ENCODE results near the gene SLC8A2.

DNA sequence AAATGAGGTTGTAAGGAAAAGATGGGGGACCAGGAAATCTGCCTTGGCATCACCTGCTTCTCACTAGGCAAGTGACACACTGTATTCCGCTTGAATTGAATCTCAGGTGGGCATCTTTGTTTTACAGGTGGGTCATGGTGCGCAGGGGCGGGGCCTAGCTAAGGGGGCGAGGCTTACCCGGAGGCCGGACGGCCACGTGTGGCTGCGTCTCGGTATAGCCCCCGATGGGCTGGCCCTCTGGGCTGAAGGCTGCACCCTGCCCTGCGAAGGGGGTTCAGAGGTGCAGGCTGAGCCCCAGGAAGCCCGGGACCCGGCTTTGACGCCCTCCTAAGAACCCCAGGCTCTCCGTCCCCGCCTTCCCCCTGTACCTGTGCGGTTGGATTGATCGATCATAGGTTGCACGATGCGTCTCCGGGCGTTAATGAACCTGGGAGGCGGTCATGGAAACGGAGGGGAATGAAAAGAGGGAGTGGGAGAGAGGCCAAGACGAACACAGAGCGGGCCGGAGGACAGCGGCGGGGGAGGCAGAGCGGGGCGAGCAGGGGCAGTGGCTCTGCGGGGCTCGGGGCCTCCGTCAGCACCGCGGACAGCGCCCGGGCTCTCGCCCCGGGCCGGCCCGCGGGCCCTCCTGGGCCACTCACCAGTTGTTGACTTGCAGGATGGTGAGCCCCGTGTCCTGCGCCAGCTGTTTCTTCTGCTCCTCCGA lies 64.8 kb downstream of the SLC8A2 start:
- no peak for TF ChIP-seq EZH2phosphoT487 (IDR thresholded peaks at IDR 0.05; ENCODE audit: low read length)
- TF ChIP-seq, protein P1, sequence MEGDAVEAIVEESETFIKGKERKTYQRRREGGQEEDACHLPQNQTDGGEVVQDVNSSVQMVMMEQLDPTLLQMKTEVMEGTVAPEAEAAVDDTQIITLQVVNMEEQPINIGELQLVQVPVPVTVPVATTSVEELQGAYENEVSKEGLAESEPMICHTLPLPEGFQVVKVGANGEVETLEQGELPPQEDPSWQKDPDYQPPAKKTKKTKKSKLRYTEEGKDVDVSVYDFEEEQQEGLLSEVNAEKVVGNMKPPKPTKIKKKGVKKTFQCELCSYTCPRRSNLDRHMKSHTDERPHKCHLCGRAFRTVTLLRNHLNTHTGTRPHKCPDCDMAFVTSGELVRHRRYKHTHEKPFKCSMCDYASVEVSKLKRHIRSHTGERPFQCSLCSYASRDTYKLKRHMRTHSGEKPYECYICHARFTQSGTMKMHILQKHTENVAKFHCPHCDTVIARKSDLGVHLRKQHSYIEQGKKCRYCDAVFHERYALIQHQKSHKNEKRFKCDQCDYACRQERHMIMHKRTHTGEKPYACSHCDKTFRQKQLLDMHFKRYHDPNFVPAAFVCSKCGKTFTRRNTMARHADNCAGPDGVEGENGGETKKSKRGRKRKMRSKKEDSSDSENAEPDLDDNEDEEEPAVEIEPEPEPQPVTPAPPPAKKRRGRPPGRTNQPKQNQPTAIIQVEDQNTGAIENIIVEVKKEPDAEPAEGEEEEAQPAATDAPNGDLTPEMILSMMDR (IDR thresholded peaks at IDR 0.05; ENCODE audit: low read length): no peak
- no peak for TF ChIP-seq EZH2 (optimal IDR thresholded peaks at IDR 0.05; ENCODE audit: low read depth, low read length)
